ENCODE results near the gene CACNA1I. TPM values are rescaled to one million over a fixed set of nuclear protein-coding genes. Genes with fewer than 3 reads are reported as not detected.
A peak's percentile ranks its signal among the peaks of the same experiment; 100 is the strongest.
"Not testable (repeated sequence)": the region's sequence is repeated elsewhere in the genome, so short reads cannot be mapped to it uniquely, and the experiment has no call there.

CACNA1I gene
- total RNA-seq: 0.05 and 0.07 TPM in 2 replicates

- Mint-ChIP-seq H3K27me3 (peaks cover 1% of the 10 kb centered on the region), H3K36me3 (ENCODE audit: low read depth) (peaks cover 2% of the 10 kb centered on the region), H3K4me3 (no peak within 1 kb of the TSS), H3K4me1 (peaks cover 11% of the 10 kb centered on the region), H3K27ac (no peak within 1 kb of the TSS), H3K9me3 (peaks cover 4% of the 10 kb centered on the region)
- no peak for DNase-seq
- intact Hi-C loops (cut with micrococcal nuclease): no loop called here
These were observed at the start of gene CACNA1I for GRCh38 chr22:39570665-39571064. Gene CACNA1I (plus strand): TSS chr22:39570753. CDS start chr22:39570753, 0 bp downstream.

- Mint-ChIP-seq H3K36me3 (ENCODE audit: low read depth) (peaks cover 60% of the 10 kb centered on the region), H3K4me3 (peak overlapping the region; percentile 93), H3K27ac (peak overlapping the region; percentile 98), H3K4me1 (peaks cover 50% of the 10 kb centered on the region)
- intact Hi-C loops (cut with micrococcal nuclease): loop anchor here (2.0 to 10.0 kb wide), 2 partner anchors 122 to 1764 kb away; partner anchors contain the start of genes RANGAP1 and TAB1
- not testable (repeated sequence) for H3K27me3 Mint-ChIP-seq, H3K9me3 Mint-ChIP-seq
- DNase-seq: peak; percentile 72
These were observed 49.3 kb upstream of the CACNA1I start for GRCh38 chr22:39521106-39521885.

GRCh38 chr22:39522091-39522490 lies 48.5 kb upstream of the CACNA1I start:
- H3K27me3 Mint-ChIP-seq, H3K9me3 Mint-ChIP-seq, DNase-seq: not testable (repeated sequence)
- intact Hi-C loops (cut with micrococcal nuclease): loop anchor here (10.0 kb wide), 1 partner anchor 1763 kb away; the partner anchor contains the start of gene RANGAP1
- Mint-ChIP-seq H3K27ac (peak overlapping the region; percentile 98), H3K4me1 (peaks cover 55% of the 10 kb centered on the region), H3K36me3 (ENCODE audit: low read depth) (peaks cover 61% of the 10 kb centered on the region), H3K4me3 (peak overlapping the region; percentile 93)

GRCh38 chr22:39522567-39523300 lies 47.8 kb upstream of the CACNA1I start:
- peaks cover 2% of the 10 kb centered on the region for H3K27me3 Mint-ChIP-seq
- DNase-seq: peak; percentile 72
- no peaks in the 10 kb centered on the region for H3K9me3 Mint-ChIP-seq
- peak overlapping the region; percentile 93 for H3K4me3 Mint-ChIP-seq
- peaks cover 59% of the 10 kb centered on the region for H3K4me1 Mint-ChIP-seq
- H3K27ac Mint-ChIP-seq: peak overlapping the region; percentile 98
- peaks cover 65% of the 10 kb centered on the region for H3K36me3 Mint-ChIP-seq (ENCODE audit: low read depth)
- intact Hi-C loops (cut with micrococcal nuclease): loop anchor here (10.0 kb wide), 1 partner anchor 1762 kb away; the partner anchor contains the start of gene RANGAP1

GRCh38 chr22:39524089-39524752 lies 46.3 kb upstream of the CACNA1I start:
- peak overlapping the region; percentile 81 for H3K27ac Mint-ChIP-seq
- peaks cover 61% of the 10 kb centered on the region for H3K4me1 Mint-ChIP-seq
- H3K4me3 Mint-ChIP-seq: peak overlapping the region; percentile 42
- no peak for DNase-seq
- peaks cover 75% of the 10 kb centered on the region for H3K36me3 Mint-ChIP-seq (ENCODE audit: low read depth)
- no peaks in the 10 kb centered on the region for H3K9me3 Mint-ChIP-seq
- intact Hi-C loops (cut with micrococcal nuclease): loop anchor here (10.0 kb wide), 1 partner anchor 1761 kb away; the partner anchor contains the start of gene RANGAP1
- peaks cover 2% of the 10 kb centered on the region for H3K27me3 Mint-ChIP-seq

GRCh38 chr22:39524753-39525657 lies 45.5 kb upstream of the CACNA1I start:
- intact Hi-C loops (cut with micrococcal nuclease): loop anchor here (10.0 kb wide), 1 partner anchor 1760 kb away; the partner anchor contains the start of gene RANGAP1
- H3K4me3 Mint-ChIP-seq: peak overlapping the region; percentile 42
- DNase-seq: no peak
- peaks cover 81% of the 10 kb centered on the region for H3K36me3 Mint-ChIP-seq (ENCODE audit: low read depth)
- H3K4me1 Mint-ChIP-seq: peaks cover 67% of the 10 kb centered on the region
- no peaks in the 10 kb centered on the region for H3K9me3 Mint-ChIP-seq
- H3K27ac Mint-ChIP-seq: peak overlapping the region; percentile 81
- peaks cover 2% of the 10 kb centered on the region for H3K27me3 Mint-ChIP-seq

GRCh38 chr22:39525658-39525975 lies 44.9 kb upstream of the CACNA1I start:
- intact Hi-C loops (cut with micrococcal nuclease): loop anchor here (10.0 kb wide), 1 partner anchor 1759 kb away; the partner anchor contains the start of gene RANGAP1
- Mint-ChIP-seq H3K36me3 (ENCODE audit: low read depth) (peaks cover 82% of the 10 kb centered on the region), H3K4me1 (peaks cover 69% of the 10 kb centered on the region), H3K27me3 (no peaks in the 10 kb centered on the region), H3K9me3 (no peaks in the 10 kb centered on the region), H3K27ac (peak overlapping the region; percentile 73), H3K4me3 (peak overlapping the region; percentile 42)
- no peak for DNase-seq

GRCh38 chr22:39526736-39527171 lies 43.8 kb upstream of the CACNA1I start:
- peak overlapping the region; percentile 37 for H3K4me3 Mint-ChIP-seq
- H3K4me1 Mint-ChIP-seq: peaks cover 77% of the 10 kb centered on the region
- peak; percentile 78 for DNase-seq
- no peaks in the 10 kb centered on the region for H3K9me3 Mint-ChIP-seq
- H3K27me3 Mint-ChIP-seq: no peaks in the 10 kb centered on the region
- H3K27ac Mint-ChIP-seq: peak overlapping the region; percentile 62
- intact Hi-C loops (cut with micrococcal nuclease): loop anchor here (2.0 to 10.0 kb wide), 2 partner anchors 184 to 1758 kb away; partner anchors contain the start of gene RANGAP1
- H3K36me3 Mint-ChIP-seq (ENCODE audit: low read depth): peaks cover 79% of the 10 kb centered on the region

- H3K36me3 Mint-ChIP-seq (ENCODE audit: low read depth): peaks cover 76% of the 10 kb centered on the region
- H3K9me3 Mint-ChIP-seq: no peaks in the 10 kb centered on the region
- peaks cover 74% of the 10 kb centered on the region for H3K4me1 Mint-ChIP-seq
- intact Hi-C loops (cut with micrococcal nuclease): loop anchor here (2.0 to 10.0 kb wide), 2 partner anchors 185 to 1757 kb away; partner anchors contain the start of gene RANGAP1
- H3K27ac Mint-ChIP-seq: peak overlapping the region; percentile 62
- peak overlapping the region; percentile 37 for H3K4me3 Mint-ChIP-seq
- no peak for DNase-seq
- no peaks in the 10 kb centered on the region for H3K27me3 Mint-ChIP-seq
These were observed 43.0 kb upstream of the CACNA1I start for GRCh38 chr22:39527481-39527961.

GRCh38 chr22:39528080-39528661 lies 42.4 kb upstream of the CACNA1I start:
- H3K9me3 Mint-ChIP-seq: no peaks in the 10 kb centered on the region
- intact Hi-C loops (cut with micrococcal nuclease): loop anchor here (10.0 kb wide), 1 partner anchor 1757 kb away; the partner anchor contains the start of gene RANGAP1
- no peak for DNase-seq
- peaks cover 71% of the 10 kb centered on the region for H3K36me3 Mint-ChIP-seq (ENCODE audit: low read depth)
- H3K4me1 Mint-ChIP-seq: peaks cover 72% of the 10 kb centered on the region
- peaks cover 3% of the 10 kb centered on the region for H3K27me3 Mint-ChIP-seq
- H3K4me3 Mint-ChIP-seq: peak overlapping the region; percentile 97
- peak overlapping the region; percentile 53 for H3K27ac Mint-ChIP-seq

GRCh38 chr22:39528681-39529486 lies 41.7 kb upstream of the CACNA1I start:
- Mint-ChIP-seq H3K9me3 (no peaks in the 10 kb centered on the region), H3K36me3 (ENCODE audit: low read depth) (peaks cover 68% of the 10 kb centered on the region), H3K27ac (peak overlapping the region; percentile 53), H3K27me3 (peaks cover 3% of the 10 kb centered on the region), H3K4me1 (peaks cover 72% of the 10 kb centered on the region), H3K4me3 (peak overlapping the region; percentile 97)
- intact Hi-C loops (cut with micrococcal nuclease): loop anchor here (1.0 to 10.0 kb wide), 2 partner anchors 36 to 1756 kb away; partner anchors contain the start of gene RANGAP1
- peak; percentile 97 for DNase-seq
